ENCODE results near the gene BNC1. TPM values are rescaled to one million over a fixed set of nuclear protein-coding genes. Genes with fewer than 3 reads are reported as not detected.

Gene BNC1
- total RNA-seq, 1 donor from 2014 or later, result 13.7 TPM

GRCh38 chr15:83323296-83323711 is 38.8 kb upstream of the BNC1 start:
- Histone ChIP-seq H2AFZ (ENCODE audit: low read depth, low read length) (peak overlapping the region; percentile 0), H3K27ac (ENCODE audit: low read depth, low read length) (peak overlapping the region; percentile 45), H3K79me2 (ENCODE audit: insufficient read depth, low read length) (no peaks in the 10 kb centered on the region), H3K4me3 (ENCODE audit: insufficient read depth, low read depth, low read length) (no peak overlapping the region), H3K9me3 (ENCODE audit: insufficient read depth, low read depth, low read length) (no peaks in the 10 kb centered on the region), H3K4me1 (ENCODE audit: insufficient read depth, low read length) (peaks cover 20% of the 10 kb centered on the region), H3K27me3 (ENCODE audit: insufficient read depth, low read length) (no peaks in the 10 kb centered on the region), H3K36me3 (ENCODE audit: insufficient read depth, low read length) (no peaks in the 10 kb centered on the region), H4K20me1 (ENCODE audit: insufficient read depth, low read length) (no peaks in the 10 kb centered on the region), H3K9ac (ENCODE audit: low read length) (no peak overlapping the region), H3K4me2 (ENCODE audit: low read length) (peak overlapping the region; percentile 23)
- Mint-ChIP-seq H3K4me3 (ENCODE audit: unreplicated experiment) (no peak overlapping the region), H3K27ac (ENCODE audit: unreplicated experiment) (peak overlapping the region; percentile 64), H3K4me1 (ENCODE audit: low read depth, unreplicated experiment) (peaks cover 45% of the 10 kb centered on the region), H3K36me3 (ENCODE audit: low read depth, unreplicated experiment) (no peaks in the 10 kb centered on the region), H3K9me3 (ENCODE audit: unreplicated experiment) (peaks cover 2% of the 10 kb centered on the region), H3K27me3 (ENCODE audit: low read depth, unreplicated experiment) (peaks cover 2% of the 10 kb centered on the region)
- TF ChIP-seq EZH2 (IDR thresholded peaks at IDR 0.05; ENCODE audit: insufficient read depth, low read length), result no peak
- TF ChIP-seq, protein P1, sequence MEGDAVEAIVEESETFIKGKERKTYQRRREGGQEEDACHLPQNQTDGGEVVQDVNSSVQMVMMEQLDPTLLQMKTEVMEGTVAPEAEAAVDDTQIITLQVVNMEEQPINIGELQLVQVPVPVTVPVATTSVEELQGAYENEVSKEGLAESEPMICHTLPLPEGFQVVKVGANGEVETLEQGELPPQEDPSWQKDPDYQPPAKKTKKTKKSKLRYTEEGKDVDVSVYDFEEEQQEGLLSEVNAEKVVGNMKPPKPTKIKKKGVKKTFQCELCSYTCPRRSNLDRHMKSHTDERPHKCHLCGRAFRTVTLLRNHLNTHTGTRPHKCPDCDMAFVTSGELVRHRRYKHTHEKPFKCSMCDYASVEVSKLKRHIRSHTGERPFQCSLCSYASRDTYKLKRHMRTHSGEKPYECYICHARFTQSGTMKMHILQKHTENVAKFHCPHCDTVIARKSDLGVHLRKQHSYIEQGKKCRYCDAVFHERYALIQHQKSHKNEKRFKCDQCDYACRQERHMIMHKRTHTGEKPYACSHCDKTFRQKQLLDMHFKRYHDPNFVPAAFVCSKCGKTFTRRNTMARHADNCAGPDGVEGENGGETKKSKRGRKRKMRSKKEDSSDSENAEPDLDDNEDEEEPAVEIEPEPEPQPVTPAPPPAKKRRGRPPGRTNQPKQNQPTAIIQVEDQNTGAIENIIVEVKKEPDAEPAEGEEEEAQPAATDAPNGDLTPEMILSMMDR (IDR thresholded peaks at IDR 0.05; ENCODE audit: insufficient read depth, low read depth, low read length), result no peak
- FAIRE-seq, result no peak
- DNase-seq (ENCODE audit: low read depth), result peak; percentile 96

GRCh38 chr15:83322691-83323090 is 38.2 kb upstream of the BNC1 start:
- TF ChIP-seq, protein P1 (IDR thresholded peaks at IDR 0.05; ENCODE audit: insufficient read depth, low read depth, low read length), result no peak
- no peak for TF ChIP-seq EZH2 (IDR thresholded peaks at IDR 0.05; ENCODE audit: insufficient read depth, low read length)
- H3K4me1 ChIP-seq (ENCODE audit: insufficient read depth, low read length), result peaks cover 20% of the 10 kb centered on the region
- Mint-ChIP-seq H3K9me3 (ENCODE audit: unreplicated experiment) (peaks cover under 1% of the 10 kb centered on the region), H3K27ac (ENCODE audit: unreplicated experiment) (peak overlapping the region; percentile 43), H3K4me1 (ENCODE audit: low read depth, unreplicated experiment) (peaks cover 45% of the 10 kb centered on the region), H3K36me3 (ENCODE audit: low read depth, unreplicated experiment) (no peaks in the 10 kb centered on the region), H3K4me3 (ENCODE audit: unreplicated experiment) (no peak overlapping the region), H3K27me3 (ENCODE audit: low read depth, unreplicated experiment) (peaks cover 2% of the 10 kb centered on the region)
- H3K27me3 ChIP-seq (ENCODE audit: insufficient read depth, low read length), result no peaks in the 10 kb centered on the region
- peak overlapping the region; percentile 17 for H3K4me2 ChIP-seq (ENCODE audit: low read length)
- FAIRE-seq (no peak), DNase-seq (ENCODE audit: low read depth) (no peak)
- H3K4me3 ChIP-seq (ENCODE audit: insufficient read depth, low read depth, low read length), result no peak overlapping the region
- H3K9me3 ChIP-seq (ENCODE audit: insufficient read depth, low read depth, low read length), result no peaks in the 10 kb centered on the region
- no peaks in the 10 kb centered on the region for H3K79me2 ChIP-seq (ENCODE audit: insufficient read depth, low read length)
- no peak overlapping the region for H3K27ac ChIP-seq (ENCODE audit: low read depth, low read length)
- H4K20me1 ChIP-seq (ENCODE audit: insufficient read depth, low read length), result no peaks in the 10 kb centered on the region
- H3K9ac ChIP-seq (ENCODE audit: low read length), result no peak overlapping the region
- H3K36me3 ChIP-seq (ENCODE audit: insufficient read depth, low read length), result no peaks in the 10 kb centered on the region
- no peak overlapping the region for H2AFZ ChIP-seq (ENCODE audit: low read depth, low read length)

- Histone ChIP-seq H3K36me3 (ENCODE audit: insufficient read depth, low read length) (no peaks in the 10 kb centered on the region), H3K4me1 (ENCODE audit: insufficient read depth, low read length) (peaks cover 20% of the 10 kb centered on the region), H3K4me3 (ENCODE audit: insufficient read depth, low read depth, low read length) (no peak overlapping the region), H2AFZ (ENCODE audit: low read depth, low read length) (peak overlapping the region; percentile 27), H3K27me3 (ENCODE audit: insufficient read depth, low read length) (no peaks in the 10 kb centered on the region), H4K20me1 (ENCODE audit: insufficient read depth, low read length) (no peaks in the 10 kb centered on the region), H3K9ac (ENCODE audit: low read length) (no peak overlapping the region), H3K9me3 (ENCODE audit: insufficient read depth, low read depth, low read length) (no peaks in the 10 kb centered on the region), H3K79me2 (ENCODE audit: insufficient read depth, low read length) (no peaks in the 10 kb centered on the region), H3K4me2 (ENCODE audit: low read length) (peak overlapping the region; percentile 17), H3K27ac (ENCODE audit: low read depth, low read length) (no peak overlapping the region)
- peaks cover 45% of the 10 kb centered on the region for H3K4me1 Mint-ChIP-seq (ENCODE audit: low read depth, unreplicated experiment)
- FAIRE-seq, result no peak
- H3K27me3 Mint-ChIP-seq (ENCODE audit: low read depth, unreplicated experiment), result no peaks in the 10 kb centered on the region
- no peaks in the 10 kb centered on the region for H3K36me3 Mint-ChIP-seq (ENCODE audit: low read depth, unreplicated experiment)
- no peak overlapping the region for H3K4me3 Mint-ChIP-seq (ENCODE audit: unreplicated experiment)
- DNase-seq (ENCODE audit: low read depth), result no peak
- no peak for TF ChIP-seq EZH2 (IDR thresholded peaks at IDR 0.05; ENCODE audit: insufficient read depth, low read length)
- TF ChIP-seq, protein P1 (IDR thresholded peaks at IDR 0.05; ENCODE audit: insufficient read depth, low read depth, low read length), result no peak
- no peaks in the 10 kb centered on the region for H3K9me3 Mint-ChIP-seq (ENCODE audit: unreplicated experiment)
- peak overlapping the region; percentile 86 for H3K27ac Mint-ChIP-seq (ENCODE audit: unreplicated experiment)
Measured at GRCh38 chr15:83322061-83322460, 37.6 kb upstream of the BNC1 start.

Data from astrocyte (in vitro differentiated cells and primary cell).